GM12878 (cell line): ENCODE measurements around the gene HMCN2. TPM values are rescaled to one million over a fixed set of nuclear protein-coding genes. Genes with fewer than 3 reads are reported as not detected.

Experiments used
- ATAC-seq: fragments of 200-7000 bp; cut with Tn5 transposase; 3 replicates; pipeline ENCODE4 v1.9.1; 2020; ENCODE audit warnings: mild to moderate bottlenecking, moderate library complexity
- BruUV-seq: library from RNA; stranded (reverse); fragments of 400-500 nt; replicated peaks from 2 replicates; lab custom pipeline; 2021; lab: Mats Ljungman, UMichigan
- CTCF ChIA-PET: fragments of 300-600 bp; sonication (Branson Sonifier 250); formaldehyde crosslinking; extraction: SDS; loops from one replicate; lab custom pipeline; 2021; ENCODE audit warnings: inconsistent platforms; lab: Yijun Ruan, JAX
- POLR2A ChIA-PET: fragments of 350-600 bp; formaldehyde crosslinking; extraction: SDS; loops from one replicate; lab custom pipeline; 2021; ENCODE audit warnings: inconsistent platforms; lab: Charles Lee
- RAD21 ChIA-PET: fragments of 300-600 bp; sonication (Branson Sonifier 250); formaldehyde crosslinking; loops from one replicate; lab custom pipeline; 2023; ENCODE audit warnings: antibody characterized with exemption; ENCODE audit not compliant: unreplicated experiment; lab: Charles Lee
- SMC1A ChIA-PET: fragments of 300-600 bp; sonication (Branson Sonifier 250); formaldehyde crosslinking; loops from one replicate; lab custom pipeline; 2023; ENCODE audit not compliant: unreplicated experiment, uncharacterized antibody; lab: Charles Lee
- DNase-seq: peaks from one replicate; pipeline ENCODE4 v3.0.0-alpha.2; 2011; ENCODE audit warnings: low read depth, low spot score
- FAIRE-seq: peaks from 3 replicates; lab custom pipeline; 2011; peaks lifted over from hg19 to GRCh38; lab: Jason Lieb, UNC
- H2AFZ ChIP-seq: 2 replicates; pipeline ENCODE4 v1.6.0; 2011; ENCODE audit warnings: low read depth, low read length, control low read depth; ENCODE audit not compliant: control insufficient read depth
- H3K27ac ChIP-seq: 2 replicates; pipeline ENCODE4 v1.5.1; 2011; ENCODE audit warnings: control low read depth; ENCODE audit not compliant: control insufficient read depth, insufficient read depth
- H3K27me3 ChIP-seq, 2 experiments: replicated peaks in 1 of 2; 2 replicates each; pipeline versions ENCODE4 v1.6.0 to v1.6.1; 2011; ENCODE audit warnings: low read length in 1 of 2; ENCODE audit not compliant: control insufficient read depth in 2 of 2, insufficient read depth in 2 of 2
- H3K36me3 ChIP-seq, 2 experiments: 2 replicates each; pipeline ENCODE4 v1.5.1; 2011; ENCODE audit warnings: low read length in 1 of 2; ENCODE audit not compliant: control insufficient read depth in 2 of 2, insufficient read depth in 2 of 2
- H3K4me1 ChIP-seq: 2 replicates; pipeline ENCODE4 v1.6.1; 2011; ENCODE audit warnings: mild to moderate bottlenecking, low read length, moderate library complexity, mixed read lengths; ENCODE audit not compliant: control insufficient read depth, insufficient read depth
- H3K4me2 ChIP-seq: 2 replicates; pipeline ENCODE4 v1.6.0; 2011; ENCODE audit warnings: control low read depth; ENCODE audit not compliant: control insufficient read depth, insufficient read depth
- H3K4me3 ChIP-seq: fragments of 200-600 bp; sonication (generic); 2 replicates; pipeline ENCODE4 v1.5.1; 2016
- H3K79me2 ChIP-seq: 2 replicates; pipeline ENCODE4 v1.6.0; 2011; ENCODE audit warnings: low read length; ENCODE audit not compliant: control insufficient read depth, insufficient read depth
- H3K9ac ChIP-seq: 2 replicates; pipeline ENCODE4 v1.8.0; 2011; ENCODE audit warnings: low read length, control low read depth, mixed read lengths; ENCODE audit not compliant: control insufficient read depth, insufficient read depth
- H3K9me3 ChIP-seq: replicated peaks from 3 replicates; pipeline ENCODE4 v1.5.1; 2011; ENCODE audit warnings: mild to moderate bottlenecking, low read length; ENCODE audit not compliant: control insufficient read depth, insufficient read depth
- H4K20me1 ChIP-seq: 2 replicates; pipeline ENCODE4 v1.6.0; 2011; ENCODE audit not compliant: control insufficient read depth, insufficient read depth
- BACH1 ChIP-seq: fragments of 450-650 bp; IDR thresholded peaks from 2 replicates; pipeline ENCODE4 v1.6.1; 2017; ENCODE audit warnings: mild to moderate bottlenecking, borderline replicate concordance
- CUX1 ChIP-seq: IDR thresholded peaks from 2 replicates; pipeline ENCODE4 v1.6.1; 2012; ENCODE audit warnings: improper control_type of control experiment, low read depth, low read length; ENCODE audit not compliant: insufficient replicate concordance
- EED ChIP-seq: sonication (generic); IDR thresholded peaks from 2 replicates; pipeline ENCODE4 v1.6.1; 2016; ENCODE audit warnings: antibody characterized with exemption, low read depth
- ELK1 ChIP-seq: IDR thresholded peaks from 2 replicates; pipeline ENCODE4 v1.6.1; 2012; ENCODE audit warnings: low read depth, low read length, improper control_type of control experiment
- IKZF1 ChIP-seq: fragments of 450-650 bp; conservative IDR thresholded peaks from 2 replicates; pipeline ENCODE4 v1.6.1; 2017; ENCODE audit warnings: antibody characterized with exemption, mild to moderate bottlenecking
- NFYB ChIP-seq: IDR thresholded peaks from 2 replicates; pipeline ENCODE4 v1.6.1; 2011; ENCODE audit warnings: low read depth, mild to moderate bottlenecking, low read length, improper control_type of control experiment, moderate library complexity; ENCODE audit not compliant: insufficient read depth
- RCOR1 ChIP-seq: conservative IDR thresholded peaks from 2 replicates; pipeline ENCODE4 v1.6.1; 2012; ENCODE audit warnings: low read depth, low read length, improper control_type of control experiment
- RELA ChIP-seq: fragments of 450-650 bp; IDR thresholded peaks from 2 replicates; pipeline ENCODE4 v1.8.0; 2014; ENCODE audit warnings: borderline replicate concordance; ENCODE audit not compliant: partially characterized antibody
- SP1 ChIP-seq: IDR thresholded peaks from one replicate; pipeline ENCODE4 v1.6.1; 2011; ENCODE audit warnings: low read depth, low read length
- WGBS: methylation state at CpG from one replicate; pipeline ENCODE4 v1.1.6; 2016; ENCODE audit warnings: low lambda C conversion rate; ENCODE audit not compliant: insufficient replicate concordance, insufficient coverage; ENCODE audit errors: missing lambda C conversion rate; 5-methylcytosine and 5-hydroxymethylcytosine counted together
- in situ Hi-C: fragments of 300-500 bp; cut with MboI; formaldehyde crosslinking; loops from 9 replicates; pipeline ENCODE4 v1.14.3; 2018; ENCODE audit warnings: mixed read lengths
- intact Hi-C: fragments of 100-400 bp; cut with micrococcal nuclease; formaldehyde crosslinking; loops from one replicate; pipeline ENCODE4 v1.14.2; 2022; ENCODE audit not compliant: unreplicated experiment
- polyA plus RNA-seq, 11 experiments: library from polyadenylated mRNA; depleted of rRNA in 4 of 11; unstranded in 6 of 11; stranded (reverse) in 5 of 11; fragments of >200 nt; fragmentation: Nextera tagmentation in 4 of 11; fragmentation: Illumina TruSeq in 1 of 11; extraction: Ambion mirVana in 4 of 11; extraction: Trizol in 1 of 11; gene quantifications; 1 replicate in 1 of 11; 2 replicates in 10 of 11; pipeline versions ENCODE4 v1.2.1 to v1.2.3, GENCODE V29; 2011 to 2016; ENCODE audit warnings: inconsistent platforms in 2 of 11, missing spikeins in 2 of 11, low read depth in 1 of 11
- total RNA-seq, 4 experiments: library from RNA; depleted of rRNA in 3 of 4; stranded (reverse); fragments of >200 nt in 3 of 4; fragmentation: Illumina TruSeq in 1 of 4; extraction: Trizol in 1 of 4; gene quantifications; 2 replicates each; pipeline versions ENCODE4 v1.2.1 to v1.2.3, GENCODE V29; 2013 to 2021

Gene HMCN2
- total and polyA plus RNA-seq, 10 of the 15 experiments (the other 5 are each of a cell fraction or from before 2014, with no cell fraction given), result 0.04 TPM; not detected in 9

- POLR2A ChIA-PET, result interaction anchor here (0.6 kb wide), 1 partner anchor 259 kb away, joined by 4 read pairs; no protein-coding TSS in a partner anchor
- RAD21 ChIA-PET, result no interaction called here
- intact Hi-C loops, result no loop called here
Observed at GRCh38 chr9:130426467-130426773, 160.9 kb downstream of the HMCN2 start.

GRCh38 chr9:130426883-130427282, 161.3 kb downstream of the HMCN2 start:
- ChIA-PET RAD21 (no interaction called here), SMC1A (no interaction called here), POLR2A (interaction anchor here (0.6 kb wide), 1 partner anchor 259 kb away, joined by 4 read pairs; no protein-coding TSS in a partner anchor), CTCF (no interaction called here)
- intact Hi-C loops (no loop called here), in situ Hi-C loops (no loop called here)
- FAIRE-seq, result no peak
- TF ChIP-seq RCOR1, result no peak
- TF ChIP-seq BACH1, result no peak
- no peak for TF ChIP-seq NFYB
- TF ChIP-seq ELK1, result no peak
- TF ChIP-seq CUX1, result no peak
- no peak for TF ChIP-seq SP1
- TF ChIP-seq IKZF1, result no peak
- Histone ChIP-seq H3K4me3 (no peak overlapping the region), H2AFZ (no peak overlapping the region), H3K36me3 (no peaks in the 10 kb centered on the region), H3K79me2 (no peaks in the 10 kb centered on the region), H3K27ac (no peak overlapping the region), H3K9ac (no peak overlapping the region), H3K4me1 (no peaks in the 10 kb centered on the region; the same call in 1 of the 2 replicates), H3K27me3 (no peaks in the 10 kb centered on the region; a peak in 1 of 4 replicates), H3K4me2 (no peak overlapping the region), H4K20me1 (no peaks in the 10 kb centered on the region), H3K9me3 (no peaks in the 10 kb centered on the region)
- no TSS peak for BruUV-seq
- ATAC-seq, result no peak
- no peak for DNase-seq
- 47% methylated on average over 10 of the region's 10 CpGs for WGBS

More at GRCh38 chr9:130426467-130426773, 160.9 kb downstream of the HMCN2 start:
- Histone ChIP-seq H3K79me2 (no peaks in the 10 kb centered on the region), H3K27me3 (no peaks in the 10 kb centered on the region; a peak in 1 of 4 replicates), H3K9me3 (no peaks in the 10 kb centered on the region), H2AFZ (no peak overlapping the region), H3K36me3 (no peaks in the 10 kb centered on the region), H3K4me1 (no peaks in the 10 kb centered on the region; the same call in 1 of the 2 replicates), H3K4me2 (no peak overlapping the region), H3K4me3 (no peak overlapping the region), H4K20me1 (no peaks in the 10 kb centered on the region), H3K27ac (no peak overlapping the region), H3K9ac (no peak overlapping the region)
- DNase-seq (no peak), ATAC-seq (no peak), FAIRE-seq (no peak)
- in situ Hi-C loops, result no loop called here
- TF ChIP-seq RELA (no peak), EED (no peak)
- SMC1A ChIA-PET, result no interaction called here
- CTCF ChIA-PET, result no interaction called here
- 49% methylated on average over 8 of the region's 8 CpGs for WGBS
- BruUV-seq, result no TSS peak
